Activated gamma-delta T cell treated with Interleukin-2 at 50 U/mL for 16 hours (primary cell): ENCODE results near the gene NRN1.
"Not testable (repeated sequence)": the region's sequence is repeated elsewhere in the genome, so short reads cannot be mapped to it uniquely, and the experiment has no call there.

Experiments
- DNase-seq: peaks from one replicate; pipeline ENCODE4 v3.0.0-alpha.2; 2020

The NRN1 gene

GRCh38 chr6:6006428-6007365 lies at the start of gene NRN1:
Gene NRN1 (minus strand): TSS chr6:6006925. CDS start chr6:6006749, 176 bp downstream.
- DNase-seq, result no peak

GRCh38 chr6:6052216-6052615 lies 45.5 kb upstream of the NRN1 start:
- DNase-seq, result no peak

GRCh38 chr6:6046716-6047115 lies 40.0 kb upstream of the NRN1 start:
- DNase-seq, result no peak

- DNase-seq, result no peak
These were observed 33.3 kb upstream of the NRN1 start for GRCh38 chr6:6039946-6040509.

GRCh38 chr6:6037179-6037578 lies 30.5 kb upstream of the NRN1 start:
- DNase-seq, result no peak

- DNase-seq, result no peak
These were observed 27.1 kb upstream of the NRN1 start for GRCh38 chr6:6033858-6034257.

- DNase-seq, result no peak
These were observed 19.9 kb upstream of the NRN1 start for GRCh38 chr6:6026513-6027205.

- DNase-seq, result no peak
These were observed 19.0 kb upstream of the NRN1 start for GRCh38 chr6:6025736-6026135.

- DNase-seq, result no peak
These were observed 17.5 kb upstream of the NRN1 start for GRCh38 chr6:6024220-6024619.

- DNase-seq, result not testable (repeated sequence)
These were observed 16.1 kb upstream of the NRN1 start for GRCh38 chr6:6022841-6023240.

- DNase-seq, result no peak
These were observed 2.1 kb upstream of the NRN1 start for GRCh38 chr6:6008648-6009421.

- no peak for DNase-seq
These were observed 1.4 kb upstream of the NRN1 start for GRCh38 chr6:6008089-6008647.

- no peak for DNase-seq
These were observed 802 bp upstream of the NRN1 start for GRCh38 chr6:6007366-6008088.

GRCh38 chr6:6006006-6006427 lies 708 bp downstream of the NRN1 start:
- DNase-seq, result no peak

GRCh38 chr6:6005051-6006005 lies 1.4 kb downstream of the NRN1 start:
- no peak for DNase-seq

GRCh38 chr6:6004390-6004995 lies 2.2 kb downstream of the NRN1 start:
- no peak for DNase-seq

- DNase-seq, result no peak
These were observed 2.9 kb downstream of the NRN1 start for GRCh38 chr6:6003621-6004366.

- no peak for DNase-seq
These were observed 3.7 kb downstream of the NRN1 start for GRCh38 chr6:6002848-6003620.
